ENCODE results near the gene TMEM183A.
"Not testable (repeated sequence)": the region's sequence is repeated elsewhere in the genome, so short reads cannot be mapped to it uniquely, and the experiment has no call there.

Gene TMEM183A

DNA sequence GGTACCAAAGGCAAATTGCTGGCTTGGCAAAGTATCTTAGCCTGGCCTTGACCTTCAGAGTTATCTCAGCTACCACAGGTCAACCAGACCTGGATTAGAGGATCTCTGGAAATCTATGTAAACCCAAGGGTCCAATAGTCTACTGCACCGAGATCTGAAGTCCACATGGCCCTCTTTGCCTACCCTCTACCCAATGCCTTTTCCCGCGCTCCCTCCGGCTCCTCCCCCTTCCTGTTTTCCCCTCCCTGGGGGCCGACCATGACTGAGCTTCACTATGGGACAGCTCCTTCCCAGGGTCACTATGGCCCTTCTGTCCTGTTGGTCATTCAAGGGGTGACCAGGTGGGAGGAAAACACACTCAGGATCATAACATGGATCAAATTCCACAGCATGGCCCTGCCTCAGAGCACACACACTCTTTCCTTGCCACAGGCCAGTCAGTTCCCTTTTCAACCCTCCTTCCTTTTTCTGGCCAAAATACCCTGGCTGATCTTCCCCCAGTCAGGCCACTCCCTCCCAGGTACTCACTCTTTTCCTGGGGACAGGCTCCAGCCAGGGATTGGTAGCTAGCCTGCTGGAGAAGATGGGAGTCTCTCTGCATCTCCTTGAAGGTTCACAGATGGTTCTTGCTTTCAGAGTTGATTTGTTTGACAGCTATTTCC, 19.1 kb upstream of the TMEM183A start:
- DNase-seq (ENCODE audit: low spot score), result no peak

- DNase-seq (ENCODE audit: low spot score), result no peak
Observed at GRCh38 chr1:202989879-202990278, 17.3 kb upstream of the TMEM183A start.

- no peak for DNase-seq (ENCODE audit: low spot score)
Observed at GRCh38 chr1:202991112-202991511, 16.1 kb upstream of the TMEM183A start.

DNA sequence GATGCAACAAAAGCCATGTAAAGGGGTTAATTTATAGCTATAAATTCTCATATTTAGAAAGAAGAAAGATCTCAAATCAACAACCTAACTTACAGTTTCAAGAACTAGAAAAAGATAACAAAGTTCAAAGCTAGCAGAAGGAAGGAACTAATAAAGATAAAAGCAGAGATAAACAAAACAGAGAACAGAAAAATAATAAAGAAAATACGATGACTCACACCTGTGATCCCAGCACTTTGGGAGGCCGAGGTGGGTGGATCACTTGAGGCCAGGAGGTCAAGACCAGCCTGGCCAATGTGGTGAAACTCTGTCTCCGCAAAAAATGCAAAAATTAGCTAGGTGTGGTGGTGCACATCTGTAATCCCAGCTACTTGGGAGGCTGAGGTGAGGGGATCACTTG, 12.4 kb upstream of the TMEM183A start:
- DNase-seq (ENCODE audit: low spot score), result no peak

GRCh38 chr1:202998836-202999750, 8.1 kb upstream of the TMEM183A start:
- DNase-seq (ENCODE audit: low spot score), result peak; percentile 44

- DNase-seq (ENCODE audit: low spot score), result no peak
Observed at GRCh38 chr1:203000217-203000944, 6.8 kb upstream of the TMEM183A start.

- no peak for DNase-seq (ENCODE audit: low spot score)
Observed at GRCh38 chr1:203001986-203002385, 5.2 kb upstream of the TMEM183A start.

- no peak for DNase-seq (ENCODE audit: low spot score)
Observed at GRCh38 chr1:203002951-203003350, 4.2 kb upstream of the TMEM183A start.

- not testable (repeated sequence) for DNase-seq (ENCODE audit: low spot score)
Observed at GRCh38 chr1:203005395-203006142, 1.6 kb upstream of the TMEM183A start.

DNA sequence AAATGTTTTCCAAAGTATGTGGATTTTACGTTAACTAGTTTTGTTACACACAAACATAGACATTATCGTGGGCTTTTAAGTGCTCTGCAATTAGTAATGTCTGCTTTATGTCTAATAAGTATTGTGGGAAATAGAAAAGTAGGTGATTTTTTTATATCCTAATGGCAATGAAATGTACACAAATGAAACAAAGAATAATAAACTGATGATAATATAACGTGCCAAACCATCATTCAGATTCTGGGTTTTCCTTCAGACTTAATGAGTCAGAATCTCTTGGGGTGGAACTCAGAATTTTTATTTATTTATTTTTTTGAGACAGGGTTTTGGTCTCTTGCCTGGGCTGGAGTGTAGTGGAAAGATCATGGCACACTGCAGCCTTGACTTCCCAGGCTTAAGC, 2.0 kb downstream of the TMEM183A start:
- no peak for DNase-seq (ENCODE audit: low spot score)

GRCh38 chr1:203011582-203011981, 4.4 kb downstream of the TMEM183A start:
- DNase-seq (ENCODE audit: low spot score), result no peak

- DNase-seq (ENCODE audit: low spot score), result no peak
Observed at GRCh38 chr1:203017061-203017460, 9.9 kb downstream of the TMEM183A start.

- no peak for DNase-seq (ENCODE audit: low spot score)
Observed at GRCh38 chr1:203017692-203018091, 10.5 kb downstream of the TMEM183A start.

DNA sequence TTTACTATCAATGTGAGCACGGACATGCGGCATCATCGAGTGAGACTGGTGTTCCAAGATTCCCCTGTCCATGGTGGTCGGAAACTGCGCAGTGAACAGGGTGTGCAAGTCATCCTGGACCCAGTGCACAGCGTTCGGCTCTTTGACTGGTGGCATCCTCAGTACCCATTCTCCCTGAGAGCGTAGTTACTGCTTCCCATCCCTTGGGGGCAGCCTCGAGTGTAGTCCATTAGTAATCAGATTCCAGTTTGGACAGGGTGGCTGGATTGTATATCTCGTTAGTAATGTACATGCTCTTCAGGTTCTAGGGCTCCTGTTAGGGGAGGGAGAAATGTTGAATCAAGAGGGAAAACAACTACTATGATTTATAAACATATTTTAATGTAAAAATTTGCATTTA, 15.7 kb downstream of the TMEM183A start:
- DNase-seq (ENCODE audit: low spot score), result not testable (repeated sequence)

DNA sequence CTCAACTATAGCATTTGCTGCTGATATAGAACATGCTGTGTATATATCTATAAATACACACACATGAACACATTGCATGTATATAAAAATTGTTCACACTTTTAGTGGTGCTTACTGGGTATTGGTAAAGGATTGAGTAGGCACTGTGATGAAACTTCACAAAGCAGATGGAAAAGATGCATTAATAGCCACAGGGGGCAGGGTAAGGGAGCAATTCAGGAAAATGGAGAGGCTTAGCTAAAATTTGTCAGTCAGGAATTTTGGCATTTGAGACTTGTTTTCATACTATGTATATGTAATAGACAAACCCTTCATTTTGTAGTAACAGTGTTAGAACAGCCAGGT, 18.5 kb downstream of the TMEM183A start:
- no peak for DNase-seq (ENCODE audit: low spot score)

DNA sequence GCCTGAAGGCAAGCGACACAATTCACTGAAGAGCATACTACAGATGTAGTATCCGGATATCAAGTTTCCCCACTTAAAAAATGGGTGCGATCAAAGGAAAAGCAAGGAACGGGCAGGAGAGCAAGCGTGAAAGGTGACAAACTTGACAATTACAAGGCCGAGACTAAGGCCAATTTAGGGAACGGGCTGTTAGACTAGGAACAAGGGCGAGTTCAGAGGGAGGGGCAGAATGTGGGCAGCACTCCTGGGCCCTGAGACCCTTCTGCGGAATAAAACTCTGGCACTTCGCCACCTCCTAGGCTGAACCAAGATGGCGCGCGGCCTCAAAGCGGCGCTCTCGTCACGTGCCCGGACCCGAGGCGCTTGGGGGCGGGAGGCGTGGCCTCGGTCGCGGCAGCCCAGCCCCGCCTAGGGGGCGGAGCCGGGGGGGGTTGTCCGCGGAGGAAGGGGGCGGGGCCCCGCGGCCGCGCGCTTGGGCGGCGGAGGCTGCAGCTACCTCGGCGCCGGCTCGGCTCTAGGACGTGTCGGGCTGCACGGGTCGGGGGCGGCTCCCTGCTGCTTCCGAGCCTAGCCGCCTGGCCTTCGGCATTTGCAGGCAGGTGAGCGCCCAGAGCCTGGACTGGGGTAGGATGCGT, 19.0 kb downstream of the TMEM183A start, which contains the start of gene PPFIA4:
PPFIA4 (plus strand) TSS at position 461 of the 635 bp plus-strand sequence. CDS start 12,518 bp downstream, outside the sequence.
- DNase-seq (ENCODE audit: low spot score), result peak; percentile 95

DNA sequence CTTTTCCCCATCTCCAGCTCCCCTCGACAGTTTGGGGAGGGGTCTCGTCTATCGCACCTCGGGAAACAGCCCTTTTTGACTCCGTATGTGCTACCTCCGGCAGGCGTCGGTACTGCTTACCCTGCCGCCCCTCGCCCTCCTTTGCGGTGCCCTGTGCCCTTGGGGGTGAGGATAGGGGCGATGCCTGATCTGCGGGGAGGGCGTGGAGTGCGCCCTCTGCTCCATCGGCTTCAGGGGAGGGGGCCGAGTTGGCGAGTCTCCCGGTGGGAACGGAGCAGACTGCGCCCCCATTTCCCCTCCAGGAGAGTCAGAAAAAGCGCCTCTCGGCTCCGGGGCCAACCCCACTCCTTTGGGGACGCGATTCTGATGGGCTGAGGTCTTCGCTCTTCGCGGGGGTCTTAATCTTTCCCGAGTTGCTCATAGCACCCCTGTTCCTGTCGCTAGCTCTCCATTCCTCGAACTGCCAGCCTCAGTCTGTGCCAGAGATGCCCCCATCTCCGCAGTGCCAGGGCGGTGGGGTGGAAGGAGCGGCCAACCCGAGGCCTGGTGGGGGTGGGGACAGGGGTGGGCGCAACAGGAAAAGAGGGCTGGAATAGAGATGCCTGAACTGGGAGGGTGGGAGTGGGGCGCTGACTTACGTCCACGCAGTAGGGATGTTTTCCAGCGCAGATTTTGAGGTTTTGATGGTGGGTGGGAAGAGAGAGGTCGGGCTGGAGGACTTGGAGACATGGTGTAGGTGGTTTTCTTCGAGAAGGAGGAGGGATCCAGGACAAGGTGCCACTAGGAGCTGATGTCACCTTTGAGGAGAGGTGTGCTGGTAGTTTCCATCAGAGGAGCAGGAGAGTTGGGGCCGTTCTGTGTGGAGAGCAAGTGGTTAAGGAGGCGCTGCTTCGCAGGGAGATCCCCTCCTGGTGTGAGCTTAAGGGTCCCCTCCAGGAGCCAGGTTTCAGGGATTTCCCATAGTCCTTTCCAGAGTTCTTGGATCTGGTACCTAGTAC, 19.8 kb downstream of the TMEM183A start:
- DNase-seq (ENCODE audit: low spot score), result no peak

DNA sequence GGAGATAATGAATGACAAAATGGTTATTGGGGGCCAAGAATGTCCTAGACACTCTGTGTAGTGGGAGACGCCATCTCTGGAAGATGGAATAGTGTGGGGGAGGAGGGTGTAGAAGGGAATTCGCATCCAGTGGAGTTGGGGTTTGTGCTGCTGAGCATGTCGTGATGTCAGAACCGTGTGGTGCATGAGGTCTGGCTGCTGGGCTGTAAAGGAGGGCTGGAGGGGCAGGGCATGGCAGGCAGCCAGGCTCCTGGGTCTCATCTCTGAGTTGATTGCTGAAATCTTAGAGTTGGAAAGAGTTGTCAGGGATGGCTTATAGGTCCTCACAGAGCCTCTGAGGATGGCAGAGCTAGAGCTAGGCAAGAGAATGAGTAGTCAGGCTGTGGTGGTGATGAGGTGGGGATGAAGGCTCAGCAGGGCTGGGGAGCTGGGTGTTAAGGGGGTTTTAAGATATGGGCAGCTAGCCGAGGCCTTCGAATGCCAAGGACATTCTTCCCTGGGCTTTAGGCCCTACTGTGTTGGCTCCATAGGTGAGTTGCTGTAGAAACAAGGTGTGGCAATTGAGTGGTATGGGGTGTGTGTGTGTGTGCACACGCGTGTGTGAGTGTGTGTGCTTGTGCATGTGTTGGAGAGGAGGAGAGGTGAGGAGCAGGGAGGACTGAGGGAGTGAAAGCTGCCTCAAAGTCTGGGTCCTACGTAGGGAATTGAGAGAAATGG, 21.1 kb downstream of the TMEM183A start:
- peak; percentile 2 for DNase-seq (ENCODE audit: low spot score)

DNA sequence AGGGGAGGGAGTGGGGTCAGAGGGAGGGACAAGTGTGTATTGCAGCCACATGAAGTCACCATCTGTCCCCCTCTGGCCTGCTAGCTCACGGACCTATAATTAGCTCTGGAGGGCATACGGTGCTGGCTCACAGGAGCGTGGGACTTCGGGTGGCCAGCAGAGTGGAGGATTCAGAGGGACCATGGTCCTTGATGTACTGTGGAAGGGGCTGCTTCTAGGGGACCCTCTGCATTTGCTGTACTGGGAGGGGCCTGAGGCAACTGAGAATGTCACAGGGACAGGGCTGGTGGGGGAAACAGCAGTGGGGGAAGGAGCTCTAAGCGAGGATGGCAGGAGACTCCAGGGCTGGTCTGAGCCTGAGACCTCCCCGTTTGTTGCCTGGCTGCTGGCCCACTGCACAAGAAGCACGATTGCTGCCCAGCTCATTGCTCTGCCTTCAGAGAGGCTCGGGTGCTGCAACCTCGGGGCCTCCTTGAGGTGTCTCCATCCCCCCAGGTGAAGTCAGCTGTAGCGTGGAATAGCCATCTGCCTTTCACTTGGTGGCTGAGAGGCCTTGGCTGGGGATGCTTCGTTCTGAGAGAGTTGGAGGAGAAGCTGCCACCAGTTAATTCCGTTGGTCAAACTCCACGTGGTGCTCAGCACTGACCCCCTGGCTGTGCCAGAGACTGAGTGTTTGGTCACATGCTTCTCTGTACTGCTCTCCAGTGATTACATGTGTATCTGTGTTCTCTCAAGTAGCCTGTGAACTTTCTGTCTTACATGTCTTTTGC, 21.8 kb downstream of the TMEM183A start:
- DNase-seq (ENCODE audit: low spot score), result peak; percentile 1

All from germinal center (tissue), 1 donor.